OCI-LY7 (cell line): ENCODE measurements around the gene RMDN2. TPM values are rescaled to one million over a fixed set of nuclear protein-coding genes. Genes with fewer than 3 reads are reported as not detected.

Experiments used
- BruUV-seq: library from RNA; stranded (reverse); fragments of 400-500 nt; replicated peaks from 2 replicates; lab custom pipeline; 2021; lab: Mats Ljungman, UMichigan
- CTCF ChIA-PET: fragments of 300-600 bp; sonication (Branson Sonifier 250); formaldehyde crosslinking; loops from one replicate; lab custom pipeline; 2022; ENCODE audit warnings: antibody characterized with exemption; ENCODE audit not compliant: unreplicated experiment; lab: Charles Lee
- POLR2A ChIA-PET: fragments of 300-600 bp; sonication (Branson Sonifier 250); formaldehyde crosslinking; loops from one replicate; lab custom pipeline; 2022; ENCODE audit warnings: antibody characterized with exemption; lab: Charles Lee
- DNase-seq: peaks from one replicate; pipeline ENCODE4 v3.0.0-alpha.2; 2015; ENCODE audit warnings: low spot score
- H2AFZ ChIP-seq: fragments of 200-600 bp; sonication (generic), shearing (Covaris generic); 2 replicates; pipeline ENCODE4 v1.6.1; 2014; ENCODE audit warnings: mild to moderate bottlenecking, antibody characterized with exemption, low read length, moderate library complexity
- H3K27ac ChIP-seq: fragments of 200-600 bp; sonication (generic); 2 replicates; pipeline ENCODE4 v1.5.1; 2014; ENCODE audit warnings: mixed run types, low read depth, mild to moderate bottlenecking, moderate library complexity, low read length, inconsistent platforms; ENCODE audit not compliant: poor library complexity, severe bottlenecking
- H3K36me3 ChIP-seq: fragments of 200-600 bp; sonication (generic); 2 replicates; pipeline ENCODE4 v1.6.1; 2014; ENCODE audit warnings: mild to moderate bottlenecking, antibody characterized with exemption, low read length, moderate library complexity, mixed read lengths; ENCODE audit not compliant: insufficient read depth
- H3K4me1 ChIP-seq: fragments of 200-600 bp; sonication (generic); 2 replicates; pipeline ENCODE4 v1.5.1; 2014; ENCODE audit warnings: mild to moderate bottlenecking, low read length; ENCODE audit not compliant: insufficient read depth, poor library complexity, severe bottlenecking
- H3K4me2 ChIP-seq: fragments of 200-600 bp; sonication (generic); 2 replicates; pipeline ENCODE4 v1.6.1; 2014; ENCODE audit warnings: mild to moderate bottlenecking, low read length
- H3K4me3 ChIP-seq: fragments of 200-600 bp; sonication (generic); 2 replicates; pipeline ENCODE4 v1.5.1; 2014; ENCODE audit warnings: mild to moderate bottlenecking, low read depth, low read length; ENCODE audit not compliant: poor library complexity, severe bottlenecking
- H3K79me2 ChIP-seq: fragments of 200-600 bp; sonication (generic); 2 replicates; pipeline ENCODE4 v1.6.1; 2016; ENCODE audit warnings: low read depth, mild to moderate bottlenecking, low read length, moderate library complexity, mixed read lengths; ENCODE audit not compliant: insufficient read depth
- H3K9me2 ChIP-seq: fragments of 200-600 bp; sonication (generic); 2 replicates; pipeline ENCODE4 v1.6.1; 2016; ENCODE audit warnings: mild to moderate bottlenecking, low read length, mixed read lengths; ENCODE audit not compliant: insufficient read depth
- H3K9me3 ChIP-seq: fragments of 200-600 bp; sonication (generic); 2 replicates; pipeline ENCODE4 v1.6.1; 2014; ENCODE audit warnings: mild to moderate bottlenecking, mixed run types, low read length, mixed read lengths
- H4K20me1 ChIP-seq: fragments of 200-600 bp; sonication (generic); 2 replicates; pipeline ENCODE4 v1.6.1; 2014; ENCODE audit warnings: mild to moderate bottlenecking, antibody characterized with exemption, low read length, moderate library complexity, mixed read lengths; ENCODE audit not compliant: insufficient read depth
- EZH2phosphoT487 ChIP-seq: fragments of 200-600 bp; sonication (generic); IDR thresholded peaks from 2 replicates; pipeline ENCODE4 v1.6.1; 2018; ENCODE audit warnings: low read depth, borderline replicate concordance, mild to moderate bottlenecking, mixed run types, antibody characterized with exemption, low read length, moderate library complexity, mixed read lengths
- intact Hi-C: fragments of 100-400 bp; cut with micrococcal nuclease; formaldehyde crosslinking; loops from one replicate; pipeline ENCODE4 v1.10.0; 2022; ENCODE audit not compliant: unreplicated experiment
- total RNA-seq, 2 experiments: library from RNA; depleted of rRNA in 1 of 2; stranded (reverse); fragments of >200 nt in 1 of 2; shearing (Covaris generic) in 1 of 2; gene quantifications; 2 replicates each; pipeline ENCODE4 v1.2.3, GENCODE V29; 2014 to 2022
- TF ChIP-seq, protein P1 (sequence below): fragments of 200-600 bp; sonication (generic); conservative IDR thresholded peaks from 2 replicates; pipeline ENCODE4 v1.5.1; 2014; ENCODE audit warnings: mild to moderate bottlenecking, antibody characterized with exemption, low read length, moderate library complexity, mixed read lengths

Gene RMDN2
- total RNA-seq, 2 experiments from 2014 or later, result 0.50 to 3.1 TPM

- ChIA-PET POLR2A (interaction anchor here (0.5 kb wide), 1 partner anchor 776 kb away, joined by 3 read pairs; no protein-coding TSS in a partner anchor), CTCF (no interaction called here)
- Histone ChIP-seq H3K9me2 (no peaks in the 10 kb centered on the region), H3K9me3 (no peaks in the 10 kb centered on the region), H3K4me2 (no peak overlapping the region), H3K4me3 (no peak overlapping the region), H3K27ac (no peak overlapping the region), H3K4me1 (peaks cover 18% of the 10 kb centered on the region), H3K79me2 (no peaks in the 10 kb centered on the region), H4K20me1 (no peaks in the 10 kb centered on the region), H2AFZ (no peak overlapping the region), H3K36me3 (no peaks in the 10 kb centered on the region)
- TF ChIP-seq EZH2phosphoT487, result no peak
- TF ChIP-seq, protein P1, sequence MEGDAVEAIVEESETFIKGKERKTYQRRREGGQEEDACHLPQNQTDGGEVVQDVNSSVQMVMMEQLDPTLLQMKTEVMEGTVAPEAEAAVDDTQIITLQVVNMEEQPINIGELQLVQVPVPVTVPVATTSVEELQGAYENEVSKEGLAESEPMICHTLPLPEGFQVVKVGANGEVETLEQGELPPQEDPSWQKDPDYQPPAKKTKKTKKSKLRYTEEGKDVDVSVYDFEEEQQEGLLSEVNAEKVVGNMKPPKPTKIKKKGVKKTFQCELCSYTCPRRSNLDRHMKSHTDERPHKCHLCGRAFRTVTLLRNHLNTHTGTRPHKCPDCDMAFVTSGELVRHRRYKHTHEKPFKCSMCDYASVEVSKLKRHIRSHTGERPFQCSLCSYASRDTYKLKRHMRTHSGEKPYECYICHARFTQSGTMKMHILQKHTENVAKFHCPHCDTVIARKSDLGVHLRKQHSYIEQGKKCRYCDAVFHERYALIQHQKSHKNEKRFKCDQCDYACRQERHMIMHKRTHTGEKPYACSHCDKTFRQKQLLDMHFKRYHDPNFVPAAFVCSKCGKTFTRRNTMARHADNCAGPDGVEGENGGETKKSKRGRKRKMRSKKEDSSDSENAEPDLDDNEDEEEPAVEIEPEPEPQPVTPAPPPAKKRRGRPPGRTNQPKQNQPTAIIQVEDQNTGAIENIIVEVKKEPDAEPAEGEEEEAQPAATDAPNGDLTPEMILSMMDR, result peak; percentile 56
- peak; percentile 39 for DNase-seq
- no TSS peak for BruUV-seq
- intact Hi-C loops, result loop anchor here (1.0 to 5.0 kb wide), 2 partner anchors 219 to 376 kb away; no protein-coding TSS in a partner anchor
Observed at GRCh38 chr2:37896319-37896718, 28.8 kb upstream of the RMDN2 start.

DNA sequence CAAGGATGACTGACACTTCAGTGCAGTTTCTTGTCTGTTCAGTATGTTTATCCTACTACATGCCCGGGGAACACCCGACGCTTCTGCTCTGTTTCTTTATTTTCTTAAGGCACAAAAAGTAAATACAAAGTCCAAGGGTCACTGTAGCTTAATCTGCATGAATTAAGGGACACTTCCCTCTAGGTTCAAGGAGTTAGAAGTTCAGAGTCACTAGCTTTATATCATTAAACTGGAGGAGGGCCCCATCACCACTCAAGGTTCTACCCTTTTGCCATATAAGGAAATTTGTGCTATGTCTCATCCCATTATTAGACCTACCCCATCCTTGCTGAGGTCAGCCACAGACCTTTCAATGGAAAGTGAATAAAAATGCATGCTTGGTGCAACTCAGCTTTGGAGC, 27.6 kb upstream of the RMDN2 start:
- Histone ChIP-seq H3K4me1 (peaks cover 9% of the 10 kb centered on the region), H3K36me3 (no peaks in the 10 kb centered on the region), H3K27ac (no peak overlapping the region), H3K9me2 (no peaks in the 10 kb centered on the region), H3K4me2 (no peak overlapping the region), H3K9me3 (no peaks in the 10 kb centered on the region), H2AFZ (no peak overlapping the region), H3K4me3 (no peak overlapping the region), H3K79me2 (no peaks in the 10 kb centered on the region), H4K20me1 (no peaks in the 10 kb centered on the region)
- BruUV-seq, result no TSS peak
- ChIA-PET CTCF (no interaction called here), POLR2A (interaction anchor here (0.8 to 1.2 kb wide), 2 partner anchors 26 to 212 kb away, joined by 3 read pairs; no protein-coding TSS in a partner anchor)
- DNase-seq, result no peak
- no peak for TF ChIP-seq EZH2phosphoT487
- TF ChIP-seq, protein P1, result no peak
- intact Hi-C loops, result loop anchor here (5.0 kb wide), 1 partner anchor 375 kb away; no protein-coding TSS in a partner anchor

- TF ChIP-seq, protein P1, result no peak
- no peak for TF ChIP-seq EZH2phosphoT487
- Histone ChIP-seq H3K4me2 (no peak overlapping the region), H3K4me1 (no peaks in the 10 kb centered on the region), H3K9me3 (no peaks in the 10 kb centered on the region), H4K20me1 (no peaks in the 10 kb centered on the region), H3K36me3 (no peaks in the 10 kb centered on the region), H3K27ac (no peak overlapping the region), H3K9me2 (no peaks in the 10 kb centered on the region), H2AFZ (no peak overlapping the region), H3K4me3 (no peak overlapping the region), H3K79me2 (no peaks in the 10 kb centered on the region)
- intact Hi-C loops, result loop anchor here (5.0 kb wide), 1 partner anchor 374 kb away; no protein-coding TSS in a partner anchor
- no peak for DNase-seq
- ChIA-PET POLR2A (interaction anchor here (0.6 to 0.8 kb wide), 2 partner anchors 25 to 599 kb away, joined by 3 read pairs; no protein-coding TSS in a partner anchor), CTCF (interaction anchor here (0.6 kb wide), 1 partner anchor 75 kb away, joined by 3 read pairs; no protein-coding TSS in a partner anchor)
- no TSS peak for BruUV-seq
Observed at GRCh38 chr2:37898448-37898847, 26.6 kb upstream of the RMDN2 start.
